D721Med (cell line): ENCODE measurements around the gene SPATA2.
A peak's percentile ranks its signal among the peaks of the same experiment; 100 is the strongest.

Experiments
- DNase-seq: peaks from one replicate; pipeline ENCODE4 v3.0.0; 2011; ENCODE audit warnings: low spot score; ENCODE audit not compliant: insufficient read length
- FAIRE-seq: peaks from 2 replicates; lab custom pipeline; 2011; peaks lifted over from hg19 to GRCh38; lab: Jason Lieb, UNC
- TF ChIP-seq, protein P1 (sequence below): IDR thresholded peaks from 2 replicates; pipeline ENCODE4 v1.5.1; 2012; ENCODE audit warnings: mild to moderate bottlenecking, control low read depth; ENCODE audit not compliant: insufficient read depth; ENCODE audit errors: missing control alignments

SPATA2 gene

DNA sequence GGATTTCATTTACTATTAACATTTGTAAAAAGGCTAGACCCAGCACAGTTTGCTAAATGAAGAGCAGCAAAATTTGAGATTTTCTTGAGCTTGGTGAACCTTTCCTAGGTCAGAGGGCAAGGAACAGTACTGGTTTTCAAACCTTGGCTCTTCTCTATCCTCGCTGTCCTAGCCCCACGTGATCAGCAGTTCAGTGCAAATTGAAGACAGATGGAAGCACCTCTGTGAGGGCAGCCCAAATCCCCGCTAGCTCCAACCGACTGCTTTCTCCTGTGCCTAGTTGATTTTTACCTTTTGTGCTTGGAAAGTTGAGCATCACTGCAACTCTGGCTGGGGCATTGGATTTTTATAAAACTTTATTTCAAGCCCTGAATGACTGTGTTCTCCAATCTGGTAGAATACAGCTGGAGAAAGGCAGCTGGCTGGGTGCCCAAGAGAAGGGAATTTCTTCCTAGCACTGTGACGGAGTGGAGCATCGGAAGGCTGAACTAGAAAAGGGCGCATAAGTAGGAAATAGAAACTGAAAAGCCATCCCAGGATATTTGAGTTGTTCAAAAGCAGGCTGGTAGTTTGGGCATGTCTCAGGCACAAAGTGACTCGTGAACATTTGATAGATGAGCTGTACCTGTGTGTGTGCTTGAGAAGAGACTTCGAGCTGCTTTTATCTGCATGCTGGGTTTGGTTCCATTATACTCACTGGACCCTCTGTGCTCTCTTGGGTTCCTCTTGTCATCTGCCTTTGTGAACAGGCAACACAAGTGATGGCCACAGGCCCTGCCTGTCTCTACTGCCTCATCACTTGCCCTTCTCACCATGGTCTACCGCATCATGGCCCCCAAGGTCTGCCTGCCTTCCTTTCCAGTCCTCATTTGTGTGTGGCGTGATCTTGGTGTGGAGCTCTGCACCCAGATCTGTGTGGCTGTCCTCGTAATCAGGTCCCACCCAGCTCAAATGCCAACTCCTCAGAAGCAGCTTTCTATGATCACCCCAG, 23.1 kb upstream of the SPATA2 start:
- no peak for DNase-seq
- TF ChIP-seq, protein P1, sequence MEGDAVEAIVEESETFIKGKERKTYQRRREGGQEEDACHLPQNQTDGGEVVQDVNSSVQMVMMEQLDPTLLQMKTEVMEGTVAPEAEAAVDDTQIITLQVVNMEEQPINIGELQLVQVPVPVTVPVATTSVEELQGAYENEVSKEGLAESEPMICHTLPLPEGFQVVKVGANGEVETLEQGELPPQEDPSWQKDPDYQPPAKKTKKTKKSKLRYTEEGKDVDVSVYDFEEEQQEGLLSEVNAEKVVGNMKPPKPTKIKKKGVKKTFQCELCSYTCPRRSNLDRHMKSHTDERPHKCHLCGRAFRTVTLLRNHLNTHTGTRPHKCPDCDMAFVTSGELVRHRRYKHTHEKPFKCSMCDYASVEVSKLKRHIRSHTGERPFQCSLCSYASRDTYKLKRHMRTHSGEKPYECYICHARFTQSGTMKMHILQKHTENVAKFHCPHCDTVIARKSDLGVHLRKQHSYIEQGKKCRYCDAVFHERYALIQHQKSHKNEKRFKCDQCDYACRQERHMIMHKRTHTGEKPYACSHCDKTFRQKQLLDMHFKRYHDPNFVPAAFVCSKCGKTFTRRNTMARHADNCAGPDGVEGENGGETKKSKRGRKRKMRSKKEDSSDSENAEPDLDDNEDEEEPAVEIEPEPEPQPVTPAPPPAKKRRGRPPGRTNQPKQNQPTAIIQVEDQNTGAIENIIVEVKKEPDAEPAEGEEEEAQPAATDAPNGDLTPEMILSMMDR: no peak
- FAIRE-seq: no peak

DNA sequence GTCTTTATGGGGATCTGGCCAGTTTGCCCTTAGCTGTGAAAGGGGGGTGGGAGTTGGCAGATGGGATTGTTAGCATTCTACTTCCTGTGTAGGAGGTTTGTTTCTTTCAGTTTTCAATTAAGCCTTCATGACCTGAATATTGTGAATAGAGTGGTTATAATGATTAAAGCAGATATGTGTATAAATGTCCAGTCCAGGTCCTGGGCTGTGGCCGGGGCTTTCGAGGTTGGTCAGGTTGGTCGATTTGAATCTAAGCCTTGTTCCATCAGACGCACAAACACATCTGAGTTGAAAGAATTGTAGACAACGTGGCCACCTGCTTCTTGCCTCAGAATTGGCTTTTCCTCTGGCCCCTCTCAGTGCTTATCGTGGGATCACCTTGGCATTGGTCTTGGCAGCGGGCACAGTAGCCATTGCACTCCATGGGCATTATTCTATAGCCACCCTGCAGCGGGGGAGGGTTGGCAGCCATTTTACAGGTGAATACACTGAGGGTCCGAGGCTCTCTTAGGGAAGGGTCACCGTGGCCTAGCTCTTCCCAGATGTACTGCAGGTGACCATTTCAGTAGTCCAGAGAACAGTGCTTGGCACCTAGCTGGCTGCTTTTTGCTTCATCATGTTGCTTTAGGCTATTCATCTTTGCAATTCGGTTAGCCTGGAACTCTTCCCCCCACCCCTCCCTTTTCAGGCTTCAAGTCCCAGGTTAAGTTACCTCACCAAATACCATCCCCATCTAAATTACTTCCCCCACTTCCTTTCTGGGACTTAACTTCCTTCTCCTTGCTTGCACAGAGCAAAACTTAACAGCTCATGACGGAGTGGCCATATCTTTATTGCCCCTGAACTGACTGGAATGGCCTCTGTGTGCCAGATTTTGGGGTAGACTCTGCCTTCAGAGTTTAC, 21.9 kb upstream of the SPATA2 start:
- FAIRE-seq (no peak), DNase-seq (no peak)
- TF ChIP-seq, protein P1: no peak

DNA sequence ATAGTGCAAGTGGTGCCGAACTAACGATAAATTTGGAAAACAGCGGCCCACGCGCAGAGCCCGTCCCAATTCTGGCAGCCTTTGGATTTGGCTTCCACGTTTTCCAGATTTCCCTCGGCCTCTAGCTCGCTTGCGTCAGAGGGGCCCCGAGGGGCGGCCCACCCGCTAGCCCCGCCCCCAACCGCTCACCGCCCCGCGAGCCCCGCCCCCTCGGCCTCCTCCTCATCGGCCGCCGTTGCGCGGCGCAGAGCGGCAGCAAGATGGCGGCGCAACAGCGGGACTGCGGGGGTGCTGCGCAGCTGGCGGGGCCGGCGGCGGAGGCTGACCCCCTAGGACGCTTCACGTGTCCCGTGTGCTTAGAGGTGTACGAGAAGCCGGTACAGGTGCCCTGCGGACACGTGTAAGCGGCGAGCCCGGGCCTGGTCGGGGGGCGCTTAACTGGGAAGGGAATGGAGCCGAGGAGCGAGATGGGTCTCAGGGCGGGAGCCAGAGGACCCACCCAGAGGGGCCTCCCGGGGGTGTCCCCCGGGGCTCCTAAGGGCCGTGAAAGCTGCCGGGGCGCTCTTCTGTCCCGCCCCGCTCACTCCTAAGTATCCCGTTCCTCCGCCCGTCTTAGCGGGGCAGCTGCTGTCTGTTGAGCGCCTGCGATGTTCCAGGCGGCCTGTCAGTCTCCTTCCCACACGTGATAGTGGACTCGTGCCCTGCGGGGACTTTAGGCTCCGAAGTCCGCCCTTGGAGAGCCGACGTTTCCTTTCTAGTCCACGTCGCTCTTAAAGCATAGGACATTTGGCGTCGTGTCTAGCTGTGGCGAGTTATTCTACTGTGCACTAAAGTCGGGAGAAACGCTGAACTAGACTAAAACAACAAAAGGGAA, 21.1 kb upstream of the SPATA2 start, which contains the start of gene RNF114:
RNF114 (plus strand) TSS at position 245 of the 874 bp plus-strand sequence; CDS start at position 261, 16 bp downstream.
- TF ChIP-seq, protein P1: no peak
- FAIRE-seq (no peak), DNase-seq (peak; percentile 77)

DNA sequence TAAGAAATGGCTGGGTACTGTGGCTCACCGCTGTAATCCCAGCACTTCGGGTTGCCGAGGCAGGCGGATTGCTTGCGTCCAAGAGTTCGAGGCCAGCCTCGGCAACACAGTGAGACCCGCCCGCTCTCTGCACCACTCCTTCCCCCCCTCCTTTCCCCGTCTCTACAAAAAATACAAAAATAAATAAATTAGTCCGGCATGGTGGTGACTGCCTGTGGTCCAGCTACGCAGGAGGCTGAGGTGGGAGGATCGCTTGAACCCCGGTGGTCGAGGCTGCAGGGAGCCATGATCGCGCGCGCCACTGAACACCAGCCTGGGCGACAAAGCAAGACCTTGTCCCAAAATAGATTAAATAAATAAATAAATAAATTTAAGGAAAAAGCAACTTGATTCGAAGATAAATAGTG, 20.4 kb upstream of the SPATA2 start:
- FAIRE-seq: no peak
- DNase-seq: no peak
- TF ChIP-seq, protein P1: no peak

DNA sequence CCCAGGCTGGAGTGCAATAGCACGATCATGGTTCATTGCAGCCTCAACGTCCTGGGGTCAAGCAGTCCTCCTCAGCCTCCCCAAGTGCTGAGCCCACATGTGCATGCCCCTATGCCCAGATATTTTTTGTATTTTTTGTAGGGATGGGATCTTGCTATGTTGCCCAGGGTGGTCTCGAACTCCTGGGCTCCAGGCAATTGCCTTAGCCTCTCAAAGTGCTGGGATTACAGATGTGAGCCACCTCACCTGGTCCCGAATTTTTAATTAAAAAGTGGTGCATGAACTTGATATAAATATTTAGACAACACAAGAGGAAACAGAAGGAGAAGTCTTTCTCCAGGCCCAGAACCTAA, 13.8 kb upstream of the SPATA2 start:
- FAIRE-seq: no peak
- DNase-seq: no peak

More for the DNA sequence above, 13.8 kb upstream of the SPATA2 start:
- TF ChIP-seq, protein P1: no peak
